Heart right ventricle (tissue), 16 donors: Measurements from ENCODE around the gene ADGRG6. TPM values are rescaled to one million over a fixed set of nuclear protein-coding genes. Genes with fewer than 3 reads are reported as not detected.

ENCODE experiments used
- ATAC-seq, 8 donors: fragments of 200-7000 bp; cut with Tn5 transposase; one replicate each; pipeline ENCODE4 v1.9.1; 2020; ENCODE audit warnings: mild to moderate bottlenecking in 8 of 8, moderate library complexity in 8 of 8, moderate number of reproducible peaks in 1 of 8
- DNase-seq, 2 donors: peaks; one replicate each; pipeline ENCODE4 v3.0.0-alpha.2; 2020
- H3K27ac ChIP-seq, 10 donors: fragments of 200-600 bp; sonication (generic) in 2 of 10; one replicate each; pipeline versions ENCODE4 v1.5.0 to v1.8.0; 2020 to 2022; ENCODE audit warnings: mild to moderate bottlenecking in 3 of 10
- H3K27me3 ChIP-seq, 7 donors: fragments of 200-600 bp; one replicate each; pipeline ENCODE4 v1.8.0; 2021 to 2022; ENCODE audit warnings: mild to moderate bottlenecking in 2 of 7
- H3K36me3 ChIP-seq, 9 donors: fragments of 200-600 bp; sonication (generic) in 1 of 9; one replicate each; pipeline versions ENCODE4 v1.5.0 to v1.8.0; 2020 to 2022; ENCODE audit warnings: mild to moderate bottlenecking in 2 of 9
- H3K4me1 ChIP-seq, 9 donors: fragments of 200-600 bp; sonication (generic) in 1 of 9; one replicate each; pipeline versions ENCODE4 v1.5.0 to v1.8.0; 2020 to 2022; ENCODE audit warnings: mild to moderate bottlenecking in 4 of 9
- H3K4me3 ChIP-seq, 10 donors: fragments of 200-600 bp; sonication (generic) in 2 of 10; one replicate each; pipeline versions ENCODE4 v1.5.0 to v1.8.0; 2020 to 2022; ENCODE audit warnings: mild to moderate bottlenecking in 7 of 10, moderate library complexity in 2 of 10
- H3K9me3 ChIP-seq, 11 donors: fragments of 200-600 bp in 10 of 11; sonication (generic) in 2 of 11; one replicate each; pipeline versions ENCODE4 v1.5.0 to v1.8.0; 2013 to 2022; ENCODE audit warnings: mild to moderate bottlenecking in 2 of 11, control low read depth in 1 of 11, moderate library complexity in 1 of 11
- CTCF ChIP-seq, 9 donors: fragments of 200-600 bp; sonication (generic) in 2 of 9; IDR thresholded peaks; one replicate each; pipeline versions ENCODE4 v1.5.0 to v1.8.0; 2021 to 2022; ENCODE audit warnings: antibody characterized with exemption in 9 of 9, mild to moderate bottlenecking in 5 of 9, moderate library complexity in 1 of 9
- WGBS, 2 donors: extraction: QIAGEN DNeasy Blood & Tissue Kit; methylation state at CpG; one replicate each; pipeline ENCODE4 v1.1.7; 2013; ENCODE audit warnings: inconsistent platforms in 1 of 2; 5-methylcytosine and 5-hydroxymethylcytosine counted together
- intact Hi-C, 10 donors: fragments of 100-400 bp; cut with DNase I; formaldehyde crosslinking; loops; one replicate each; pipeline versions ENCODE4 v1.11.1 to v1.14.2; 2022
- polyA plus RNA-seq, 2 donors: library from polyadenylated mRNA; stranded (reverse); fragments of 200-250 nt; gene quantifications; one replicate each; pipeline ENCODE4 v1.2.3, GENCODE V29; 2013
- total RNA-seq, 10 donors: library from RNA; stranded (reverse); fragmentation: NEBNext Ultra II Directional in 3 of 10; extraction: Animal tissue kit (Norgen Biotek cat#: 25700) in 3 of 10; gene quantifications; one replicate each; pipeline versions ENCODE4 v1.2.1 to v1.2.4, GENCODE V29; 2021 to 2023
- donor health status: Arrhythmogenic right ventricular cardiomyopathy.
- donor health status: ischemic (EF 13 %, LVEDD 7.1; RV severe dilation, severe dysfunction).
- donor health status: healthy with polysubstance abuse.
- donor health status: DM: no; HTN: yes; CAD: no.
- donor health status: DM: no; HTN: no; CAD: no.
- donor health status: ischemic (EF 25% LVEDD 6.9; RV normal size, moderate dysfunction).
- donor health status: ischemic (EF 25% LVEDD 5.7; RV mildly dilated, moderate dysfunction).
- donor health status: healthy.
- donor health status: DM: yes; HTN: yes; CAD: no.
- donor health status: Ischemic cardiomyopathy.
- donor health status: ischemic (EF 35%, LVEDD 5.7; RV mildly dilated, moderate dysfunction).
- donor health status: nonischemic (EF 11% LVEDD 7.7; RV severe dilation, severe dysfunction).
- donor health status: DM: yes; HTN: yes; CAD: no.
- donor health status: PGD.
- donor health status: ischemic (EF 29% LVEDD 5.4; RV normal size, mild dysfunction).
- donor health status: nonischemic (EF 23%, LVEDD 6.1; RV moderate dilation, normal function).

Gene ADGRG6
- total and polyA plus RNA-seq, 12 donors = 0.93 to 5.9 (median 3.1) TPM

GRCh38 chr6:142321451-142321850 is 19.6 kb downstream of the ADGRG6 start:
- no peak for DNase-seq
- H3K9me3 ChIP-seq = no peaks in the 10 kb centered on the region
- no peak for ATAC-seq
- peaks cover 0 to 7% (median 0%) of the 10 kb centered on the region in 9 donors for H3K4me1 ChIP-seq
- intact Hi-C loops = no loop called here
- no peak for TF ChIP-seq CTCF (IDR thresholded peaks at IDR 0.05)
- 54 to 64% methylated on average over 3 of the region's 3 CpGs for WGBS, 2 donors
- H3K27ac ChIP-seq = no peak overlapping the region
- H3K27me3 ChIP-seq = peaks cover 0 to 2% (median 0%) of the 10 kb centered on the region in 7 donors
- H3K4me3 ChIP-seq = no peak overlapping the region
- H3K36me3 ChIP-seq = no peaks in the 10 kb centered on the region

- Histone ChIP-seq H3K27ac (no peak overlapping the region), H3K4me3 (no peak overlapping the region), H3K9me3 (no peaks in the 10 kb centered on the region), H3K27me3 (peaks cover 0 to 8% (median 0%) of the 10 kb centered on the region in 7 donors), H3K36me3 (no peaks in the 10 kb centered on the region), H3K4me1 (peaks cover 0 to 7% (median 0%) of the 10 kb centered on the region in 9 donors)
- no peak for TF ChIP-seq CTCF (IDR thresholded peaks at IDR 0.05)
- 94 to 100% methylated on average over 5 of the region's 5 CpGs for WGBS, 2 donors
- intact Hi-C loops = no loop called here
- DNase-seq (no peak), ATAC-seq (no peak)
These were observed 20.3 kb downstream of the ADGRG6 start for GRCh38 chr6:142322066-142322465.

GRCh38 chr6:142322504-142323198 is 20.8 kb downstream of the ADGRG6 start:
- Histone ChIP-seq H3K9me3 (no peaks in the 10 kb centered on the region), H3K27me3 (peaks cover 0 to 9% (median 0%) of the 10 kb centered on the region in 7 donors), H3K36me3 (no peaks in the 10 kb centered on the region), H3K4me1 (peaks cover 0 to 7% (median 0%) of the 10 kb centered on the region in 9 donors), H3K4me3 (no peak overlapping the region), H3K27ac (no peak overlapping the region)
- intact Hi-C loops = no loop called here
- no peak for ATAC-seq
- no peak for DNase-seq
- no peak for TF ChIP-seq CTCF (IDR thresholded peaks at IDR 0.05)

- no peak for DNase-seq
- H3K27ac ChIP-seq = no peak overlapping the region
- ATAC-seq = no peak
- no peaks in the 10 kb centered on the region for H3K36me3 ChIP-seq
- TF ChIP-seq CTCF (IDR thresholded peaks at IDR 0.05) = no peak
- peaks cover 0 to 7% (median 0%) of the 10 kb centered on the region in 9 donors for H3K4me1 ChIP-seq
- intact Hi-C loops = no loop called here
- H3K27me3 ChIP-seq = peaks cover 0 to 9% (median 0%) of the 10 kb centered on the region in 7 donors
- H3K9me3 ChIP-seq = no peaks in the 10 kb centered on the region
- 90 to 96% methylated on average over 6 of the region's 6 CpGs for WGBS, 2 donors
- no peak overlapping the region for H3K4me3 ChIP-seq
These were observed 21.6 kb downstream of the ADGRG6 start for GRCh38 chr6:142323377-142323776.
